K562 (cell line): Measurements from ENCODE around the gene BCL6B. TPM values are rescaled to one million over a fixed set of nuclear protein-coding genes. Genes with fewer than 3 reads are reported as not detected.

Experiments used
- AFF1 ChIP-seq, 2 experiments: fragments of 450-650 bp; IDR thresholded peaks; 2 replicates each; pipeline ENCODE4 v1.6.1; 2018; ENCODE audit warnings: mild to moderate bottlenecking in 2 of 2, low read depth in 1 of 2; ENCODE audit not compliant: partially characterized antibody in 2 of 2
- CBX8 ChIP-seq: fragments of 200-600 bp; sonication (generic); IDR thresholded peaks from 2 replicates; pipeline ENCODE4 v1.6.1; 2012; ENCODE audit warnings: borderline replicate concordance, mixed run types, low read depth, mild to moderate bottlenecking, moderate library complexity, mixed read lengths, low read length, control low read depth, inconsistent platforms; ENCODE audit not compliant: poor library complexity, severe bottlenecking; ENCODE audit errors: extremely low read depth
- CHD4 ChIP-seq: fragments of 200-600 bp; sonication (generic); IDR thresholded peaks from 3 replicates; pipeline ENCODE4 v1.6.1; 2012; ENCODE audit warnings: low read depth, mild to moderate bottlenecking, mixed read lengths, low read length, inconsistent platforms; ENCODE audit not compliant: insufficient read depth, insufficient replicate concordance, poor library complexity, severe bottlenecking
- ELF1 ChIP-seq: fragments of 200-800 bp; sonication (Bioruptor generic); IDR thresholded peaks from 2 replicates; pipeline ENCODE4 v1.6.1; 2016; ENCODE audit warnings: missing genetic modification characterization, missing compliant biosample characterization
- ETV1 ChIP-seq: fragments of 450-650 bp; conservative IDR thresholded peaks from 2 replicates; pipeline ENCODE4 v1.6.1; 2016; ENCODE audit warnings: missing genetic modification characterization, control low read depth, low read depth, missing compliant biosample characterization
- FOXK1 ChIP-seq: sonication (generic); formaldehyde crosslinking; IDR thresholded peaks from 2 replicates; pipeline ENCODE4 v1.8.0; 2022; ENCODE audit warnings: missing genetic modification reagents, mild to moderate bottlenecking, borderline replicate concordance
- HIVEP1 ChIP-seq: fragments of 250-450 bp; sonication (Bioruptor Pico); IDR thresholded peaks from 2 replicates; pipeline ENCODE4 v1.4.0; 2020; ENCODE audit warnings: mild to moderate bottlenecking
- HNRNPK ChIP-seq: fragments of 200-400 bp; formaldehyde crosslinking; IDR thresholded peaks from one replicate; pipeline ENCODE4 v1.6.1; 2018; ENCODE audit warnings: mild to moderate bottlenecking, low read depth, low read length; ENCODE audit not compliant: poor library complexity, severe bottlenecking
- JUND ChIP-seq, 2 experiments: IDR thresholded peaks; 2 replicates in 1 of 2; 3 replicates in 1 of 2; pipeline ENCODE4 v1.6.1; 2011; ENCODE audit warnings: borderline replicate concordance in 2 of 2, low read depth in 2 of 2, low read length in 2 of 2, improper control_type of control experiment in 1 of 2, missing biosample characterization in 1 of 2, missing genetic modification characterization in 1 of 2, missing genetic modification reagents in 1 of 2
- KLF13 ChIP-seq: fragments of 450-650 bp; IDR thresholded peaks from 2 replicates; pipeline ENCODE4 v1.6.1; 2016; ENCODE audit warnings: missing genetic modification characterization, low read depth, mild to moderate bottlenecking, missing compliant biosample characterization, moderate library complexity, borderline replicate concordance
- MCM3 ChIP-seq: fragments of 450-650 bp; IDR thresholded peaks from 2 replicates; pipeline ENCODE4 v1.6.1; 2016
- NFRKB ChIP-seq: fragments of 450-650 bp; IDR thresholded peaks from 2 replicates; pipeline ENCODE4 v1.6.1; 2016; ENCODE audit warnings: low read depth
- PHF8 ChIP-seq: fragments of 200-600 bp; sonication (generic); IDR thresholded peaks from 2 replicates; pipeline ENCODE4 v1.6.1; 2012; ENCODE audit warnings: mixed run types, mild to moderate bottlenecking, inconsistent platforms, low read length, moderate library complexity, borderline replicate concordance
- PKNOX1 ChIP-seq: fragments of 450-650 bp; IDR thresholded peaks from 2 replicates; pipeline ENCODE4 v1.6.1; 2016
- SIN3B ChIP-seq: fragments of 450-650 bp; IDR thresholded peaks from 2 replicates; pipeline ENCODE4 v1.6.1; 2017; ENCODE audit warnings: low read depth, mild to moderate bottlenecking, moderate library complexity
- SNIP1 ChIP-seq: fragments of 450-650 bp; IDR thresholded peaks from 2 replicates; pipeline ENCODE4 v1.7.1; 2017; ENCODE audit warnings: low read depth, mild to moderate bottlenecking
- SP1 ChIP-seq: sonication (generic); formaldehyde crosslinking; IDR thresholded peaks from 2 replicates; pipeline ENCODE4 v1.8.1; 2022; ENCODE audit warnings: mild to moderate bottlenecking, missing genetic modification reagents
- ZNF174 ChIP-seq: fragments of 250-450 bp; sonication (Bioruptor Pico); IDR thresholded peaks from 2 replicates; pipeline ENCODE4 v1.4.0; 2020; ENCODE audit warnings: mild to moderate bottlenecking
- ZNF398 ChIP-seq: fragments of 250-450 bp; sonication (Bioruptor Pico); IDR thresholded peaks from 2 replicates; pipeline ENCODE4 v1.8.0; 2021; ENCODE audit warnings: moderate library complexity, mild to moderate bottlenecking, inconsistent platforms
- polyA plus RNA-seq, 8 experiments: library from polyadenylated mRNA; depleted of rRNA in 4 of 8; stranded (reverse) in 5 of 8; unstranded in 3 of 8; fragments of >200 nt; fragmentation: Nextera tagmentation in 2 of 8; fragmentation: Illumina TruSeq in 1 of 8; extraction: Ambion mirVana in 2 of 8; extraction: Trizol in 1 of 8; gene quantifications; 2 replicates each; pipeline versions ENCODE4 v1.2.1 to v1.2.3, GENCODE V29; 2011 to 2014; ENCODE audit warnings: inconsistent platforms in 1 of 8, missing spikeins in 1 of 8
- total RNA-seq, 7 experiments: library from RNA; depleted of rRNA in 6 of 7; stranded (reverse); fragments of >200 nt in 6 of 7; fragmentation: Illumina TruSeq in 2 of 7; extraction: Trizol in 2 of 7; gene quantifications; 2 replicates each; pipeline versions ENCODE4 v1.2.1 to v1.2.3, GENCODE V29; 2011 to 2021; ENCODE audit warnings: low replicate concordance in 1 of 7

Gene BCL6B
- total and polyA plus RNA-seq, 9 of the 15 experiments (the other 6 are each of a cell fraction or from before 2014, with no cell fraction given) = 0.89 to 5.0 (median 3.6) TPM

GRCh38 chr17:7014261-7014994 is 8.4 kb upstream of the BCL6B start (continued):
- TF ChIP-seq AFF1 (IDR thresholded peaks at IDR 0.05; ENCODE audit: low read depth in 1 of 2, partially characterized antibody in 2 of 2) (no peak), FOXK1 (CRISPR knock-in tag) (peak; percentile 75; the same call in 1 of the 2 replicates), ETV1 (peak; percentile 68), PKNOX1 (0 out of 2 replicates have a peak, but pooled peaks have one; percentile 42), ELF1 (peak; percentile 80), KLF13 (no peak), JUND (IDR thresholded peaks at IDR 0.05; ENCODE audit: borderline replicate concordance, low read depth, low read length) (peak; percentile 90), JUND (tag; IDR thresholded peaks at IDR 0.05; ENCODE audit: borderline replicate concordance, low read depth, low read length) (peak; percentile 77; the same call in 1 of the 3 replicates), ZNF174 (CRISPR knock-in tag) (no peak), ZNF398 (CRISPR knock-in tag) (no peak), SP1 (CRISPR knock-in tag) (peak; percentile 67; the same call in 1 of the 2 replicates), NFRKB (0 out of 2 replicates have a peak, but pooled peaks have one; percentile 28), MCM3 (no peak), SNIP1 (no peak), HNRNPK (no peak), PHF8 (peak; percentile 51; the same call in 1 of the 2 replicates), CHD4 (no peak), HIVEP1 (CRISPR knock-in tag) (no peak), SIN3B (peak; percentile 33; the same call in 1 of the 2 replicates), CBX8 (no peak)
